Astrocyte of the cerebellum (primary cell): ENCODE measurements around the gene FOXO3.

Source experiments
- DNase-seq: peaks from one replicate; pipeline ENCODE4 v3.0.0-alpha.2; 2011; ENCODE audit warnings: low read depth
- H3K4me3 ChIP-seq: 2 replicates; pipeline ENCODE4 v1.5.1; 2011; ENCODE audit warnings: mild to moderate bottlenecking, low read depth, low read length, moderate library complexity
- CTCF ChIP-seq: IDR thresholded peaks from 2 replicates; pipeline ENCODE4 v1.5.1; 2012; ENCODE audit warnings: low read length, low read depth, moderate library complexity, mild to moderate bottlenecking; ENCODE audit errors: missing control alignments
- in situ Hi-C: cut with HindIII; loops from 2 replicates; pipeline ENCODE4 v1.10.0; 2017; ENCODE audit warnings: low sequenced_read_pairs

The FOXO3 gene

GRCh38 chr6:108671790-108672189 is 111.1 kb downstream of the FOXO3 start:
- no peak for DNase-seq
- TF ChIP-seq CTCF, result no peak
- H3K4me3 ChIP-seq, result no peak overlapping the region
- in situ Hi-C loops, result no loop called here

DNA sequence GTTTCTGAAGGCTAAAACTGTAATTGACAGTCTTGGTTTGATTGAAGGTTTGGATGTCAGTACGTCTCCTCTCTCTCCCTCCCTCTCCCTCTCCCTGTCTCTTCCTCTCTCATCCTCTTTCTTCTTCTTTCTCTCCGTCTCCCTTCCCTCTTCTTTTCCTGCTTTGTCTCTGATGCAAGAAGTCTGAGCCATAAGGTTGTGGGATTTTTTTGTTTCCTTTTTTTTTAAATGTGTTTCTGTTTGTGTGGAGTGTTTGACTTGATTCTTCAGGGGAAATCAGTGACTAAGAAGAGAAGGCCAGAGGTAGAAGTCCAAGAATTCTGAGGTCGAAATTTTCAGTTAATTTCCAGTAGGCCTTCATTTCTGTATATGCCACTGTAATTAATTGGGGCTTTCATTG is 111.9 kb downstream of the FOXO3 start:
- in situ Hi-C loops, result no loop called here
- H3K4me3 ChIP-seq, result no peak overlapping the region
- TF ChIP-seq CTCF, result no peak
- no peak for DNase-seq

GRCh38 chr6:108673153-108673552 is 112.4 kb downstream of the FOXO3 start:
- in situ Hi-C loops, result no loop called here
- H3K4me3 ChIP-seq, result no peak overlapping the region
- DNase-seq, result no peak
- TF ChIP-seq CTCF, result no peak

DNA sequence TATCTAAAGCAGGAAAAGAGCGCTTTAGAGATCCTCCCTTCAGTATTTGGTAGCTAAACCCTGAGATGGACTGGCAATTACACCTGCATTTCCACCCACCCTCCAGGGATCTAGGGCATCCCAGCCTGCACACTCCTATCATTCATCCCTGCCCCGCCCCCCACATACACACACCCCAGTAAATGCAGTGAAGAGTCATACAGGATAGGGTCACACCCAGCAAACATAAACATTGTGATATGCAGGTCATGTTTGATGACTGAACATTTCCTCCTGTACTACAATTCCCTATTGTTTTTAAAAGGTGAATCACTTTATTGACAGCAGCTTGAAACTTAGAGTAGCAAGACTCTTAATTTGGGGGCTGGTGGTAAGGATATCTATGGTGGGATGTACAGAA is 112.9 kb downstream of the FOXO3 start:
- H3K4me3 ChIP-seq, result no peak overlapping the region
- in situ Hi-C loops, result no loop called here
- no peak for DNase-seq
- no peak for TF ChIP-seq CTCF

- no peak for TF ChIP-seq CTCF
- no peak for DNase-seq
- in situ Hi-C loops, result no loop called here
- H3K4me3 ChIP-seq, result no peak overlapping the region
These were observed 114.8 kb downstream of the FOXO3 start for GRCh38 chr6:108675226-108676200.

GRCh38 chr6:108676555-108676954 is 115.8 kb downstream of the FOXO3 start:
- in situ Hi-C loops, result no loop called here

More at GRCh38 chr6:108676555-108676954, 115.8 kb downstream of the FOXO3 start:
- TF ChIP-seq CTCF, result no peak
- no peak for DNase-seq
- no peak overlapping the region for H3K4me3 ChIP-seq
